Stimulated activated CD8-positive, alpha-beta memory T cell treated with anti-CD3 and anti-CD28 coated beads, Interleukin-7, amount 100 ng/mL, for 48 hours (primary cell): ENCODE data around the gene FAM210B.
"Not testable (repeated sequence)": the region's sequence is repeated elsewhere in the genome, so short reads cannot be mapped to it uniquely, and the experiment has no call there.

ENCODE experiments used
- DNase-seq, 2 donors: peaks; one replicate each; pipeline ENCODE4 v3.0.0-alpha.2; 2020; ENCODE audit warnings: low read depth in 1 of 2; ENCODE audit errors: extremely low read depth in 1 of 2

Gene FAM210B

DNA sequence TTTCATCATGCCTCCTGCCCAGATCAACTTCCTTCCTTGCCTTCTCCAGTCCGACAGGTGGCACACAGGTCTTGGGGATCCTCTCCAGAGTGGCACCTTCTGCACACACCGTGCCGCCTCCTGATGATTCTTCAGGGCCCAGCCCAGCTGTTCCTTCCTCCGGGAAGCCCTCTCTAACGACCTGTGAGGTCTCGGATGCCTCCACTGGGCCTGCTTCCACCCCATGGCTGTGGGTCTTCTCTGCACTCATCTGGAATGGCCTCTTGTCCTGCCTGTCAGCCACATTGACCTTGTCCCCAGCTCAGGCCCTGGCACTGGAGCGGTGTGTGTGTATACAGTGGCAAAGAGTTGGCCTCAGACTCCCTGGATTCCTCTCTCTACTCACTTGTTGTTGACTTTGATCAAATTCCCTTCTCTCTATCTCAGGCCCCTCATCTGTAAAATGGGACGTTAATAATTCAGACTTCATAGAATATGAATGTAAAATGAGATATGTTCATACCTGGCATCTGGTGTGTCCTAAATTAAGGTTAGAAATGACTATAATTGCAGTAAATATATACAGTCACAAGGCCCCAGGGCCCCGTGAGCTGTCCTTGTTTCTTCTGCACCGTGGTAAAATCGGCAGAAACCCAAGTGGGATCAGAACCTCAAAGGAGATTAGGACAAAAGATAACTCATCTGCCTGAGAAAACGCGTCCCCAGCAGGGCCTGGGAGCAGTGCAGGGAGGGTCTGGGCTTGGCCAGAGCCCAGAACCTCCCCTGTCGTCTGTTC, 1.5 kb downstream of the FAM210B start:
- DNase-seq = no peak

DNA sequence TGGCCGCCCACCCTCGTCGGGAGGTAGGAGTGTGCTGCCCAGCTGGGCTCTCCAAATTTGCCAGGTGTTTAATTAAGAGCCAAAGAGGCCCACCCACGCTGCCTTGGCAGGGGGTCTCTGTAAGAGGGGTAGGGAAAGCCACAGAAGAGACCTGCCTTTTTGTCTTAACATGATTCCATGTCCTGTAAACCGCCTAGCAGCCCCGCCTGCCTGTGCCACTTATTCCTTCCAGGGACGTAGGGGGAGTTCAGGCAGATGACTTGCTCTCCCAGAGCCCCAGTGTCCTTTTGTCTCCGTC, 2.1 kb downstream of the FAM210B start:
- DNase-seq = no peak

DNA sequence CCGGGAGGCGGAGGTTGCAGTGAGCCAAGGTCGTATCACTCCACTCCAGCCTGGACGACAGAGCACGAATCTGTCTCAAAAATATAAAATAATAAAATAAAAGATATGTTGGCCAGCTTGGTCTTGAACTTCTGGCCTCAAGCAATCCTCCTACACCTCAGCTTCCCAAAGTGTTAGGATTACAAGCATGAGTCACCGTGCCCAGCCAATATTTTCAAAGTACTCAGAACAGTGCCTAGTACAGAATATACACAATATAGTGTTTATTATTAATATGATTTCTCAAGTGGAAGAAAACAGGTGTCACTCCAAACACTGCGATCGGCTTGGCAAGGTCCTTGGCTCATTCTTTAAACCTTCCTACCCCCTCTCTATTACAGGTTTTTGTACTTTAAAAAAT, 3.1 kb downstream of the FAM210B start:
- DNase-seq = no peak

DNA sequence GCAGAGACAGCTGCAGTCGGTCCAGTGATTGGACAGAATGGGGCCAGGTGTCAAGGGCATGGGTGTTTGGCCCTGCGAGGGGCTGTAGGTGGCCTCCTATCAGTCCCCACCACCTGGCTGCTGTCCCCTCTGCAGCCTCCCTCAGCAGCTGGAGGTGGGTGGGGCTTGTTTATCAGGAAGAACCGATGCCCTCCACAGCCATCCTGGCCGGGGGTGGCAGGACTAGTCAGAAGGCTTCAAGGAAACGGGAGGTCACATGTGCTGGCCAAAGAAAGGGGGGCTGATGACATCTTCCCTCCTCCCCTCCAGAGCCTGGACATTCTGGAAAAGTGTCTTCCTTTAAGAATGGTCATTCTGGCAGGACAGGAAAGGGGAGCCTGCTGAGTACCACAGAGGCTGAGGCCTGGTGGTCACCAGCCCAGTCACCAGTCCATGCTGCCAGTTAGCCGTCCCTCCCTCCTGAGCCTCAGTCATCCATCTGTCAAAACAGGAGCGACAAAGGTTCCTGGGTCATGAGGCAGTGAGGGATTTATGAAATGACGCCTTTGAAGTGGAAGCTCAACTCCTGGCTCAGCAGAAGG, 4.1 kb downstream of the FAM210B start:
- DNase-seq = no peak

DNA sequence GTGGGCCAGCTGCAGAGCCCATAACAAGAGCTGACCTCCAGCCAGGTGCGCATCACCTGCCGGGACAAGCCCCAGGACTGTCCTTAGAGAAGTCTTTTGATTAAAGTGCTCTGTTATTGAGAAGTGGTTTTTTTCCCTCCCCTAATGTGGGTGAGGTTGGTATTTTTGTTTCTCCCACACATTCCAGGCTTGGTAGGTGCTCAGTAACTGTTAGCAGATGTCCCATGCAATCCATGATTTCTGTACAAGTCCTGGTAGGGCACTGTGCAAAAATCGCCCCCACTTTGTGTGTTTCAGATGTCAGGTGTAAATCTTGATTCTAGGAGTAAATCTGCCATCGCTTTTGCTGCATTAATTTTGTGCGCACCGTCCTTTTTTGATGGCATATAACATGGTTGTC, 4.7 kb downstream of the FAM210B start:
- no peak for DNase-seq

DNA sequence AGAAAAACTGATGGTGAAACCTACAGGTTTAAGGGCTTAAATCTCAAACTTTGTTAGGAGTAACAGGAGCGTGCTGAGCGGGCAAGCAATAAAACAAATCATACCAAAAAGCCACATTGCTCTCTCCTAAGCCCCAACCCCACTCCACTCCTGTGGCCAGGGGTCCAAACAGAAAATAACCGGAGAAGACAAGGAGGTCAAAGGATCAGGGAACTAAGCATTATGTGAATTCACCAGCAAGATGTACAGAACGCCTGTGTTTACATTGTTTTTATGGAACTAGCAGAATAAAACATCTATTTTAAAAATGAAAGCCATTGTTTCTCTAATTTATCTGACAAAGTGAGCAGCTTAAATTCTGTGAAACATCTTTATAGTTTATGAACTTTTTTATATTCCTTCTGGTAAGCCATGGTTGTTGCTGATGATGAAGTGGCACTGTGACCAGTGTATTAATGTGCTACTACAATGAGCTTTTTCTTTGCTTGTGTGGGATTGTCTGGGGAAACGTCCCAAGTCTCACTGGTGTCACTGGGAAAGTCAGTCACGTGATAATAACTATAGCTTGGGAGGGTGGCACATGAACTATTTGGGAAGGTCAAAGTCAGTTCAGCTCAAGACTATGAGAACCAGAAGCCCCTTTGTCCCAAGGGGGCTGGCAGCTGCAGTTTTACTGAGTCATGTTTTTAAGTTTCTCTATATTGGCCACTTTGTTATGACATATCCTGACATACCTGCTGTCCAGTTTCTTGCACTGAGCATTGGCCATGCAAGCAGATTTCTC, 9.8 kb downstream of the FAM210B start:
- DNase-seq = no peak

DNA sequence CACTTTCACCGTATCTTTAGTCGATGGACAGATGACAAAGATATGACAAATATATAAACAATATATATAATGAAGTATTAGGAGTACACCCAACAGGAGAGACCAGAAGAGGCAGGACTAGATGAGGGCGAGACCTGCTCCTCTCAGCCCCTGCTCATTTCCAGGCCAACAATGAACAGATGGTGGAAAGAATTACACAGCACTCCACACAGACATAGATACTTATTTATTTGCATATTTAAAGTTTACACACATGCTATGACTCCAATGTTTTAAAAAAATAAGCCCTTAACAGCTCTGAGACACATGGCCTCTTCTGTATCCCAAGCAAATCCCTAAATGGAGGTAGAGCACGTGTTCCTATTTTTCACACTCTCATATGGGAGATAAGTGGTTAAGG, 10.4 kb downstream of the FAM210B start:
- DNase-seq = no peak

DNA sequence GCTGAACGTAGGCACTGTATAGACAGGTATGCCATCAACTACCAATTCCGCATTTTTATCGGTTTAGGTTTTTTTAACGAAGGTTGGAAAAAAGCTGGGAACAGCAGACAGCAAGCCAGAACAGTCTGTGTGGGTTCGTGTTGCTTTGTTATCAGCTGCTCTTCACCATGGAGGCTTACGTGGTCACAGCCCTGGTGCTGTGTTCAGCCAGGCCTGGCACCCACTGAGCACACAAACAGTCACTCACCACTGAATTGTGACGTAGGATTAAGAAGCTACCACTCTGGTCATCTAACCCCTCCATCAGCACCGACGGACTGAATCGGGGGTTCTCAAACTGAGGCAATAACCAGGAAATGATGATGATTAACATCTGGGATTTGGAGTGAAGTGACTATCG, 13.2 kb downstream of the FAM210B start:
- no peak for DNase-seq

DNA sequence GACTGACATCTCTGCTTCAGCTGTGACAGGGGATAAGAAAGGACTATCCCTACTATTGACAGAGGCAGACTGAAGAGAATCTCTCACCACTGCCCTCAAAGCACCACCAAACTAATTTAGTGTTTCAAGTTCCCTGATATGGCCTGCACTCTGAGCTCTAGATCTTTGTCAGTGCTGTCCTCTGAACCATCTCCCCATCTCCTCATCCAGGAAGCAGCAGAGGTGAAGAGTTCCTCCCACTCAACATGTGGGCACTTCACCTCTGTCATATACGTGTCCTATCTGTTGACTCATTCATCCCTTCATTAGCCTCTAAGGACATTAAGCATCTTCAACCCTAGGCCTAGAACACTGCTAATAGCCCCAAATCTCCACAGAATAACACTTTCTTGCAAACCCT, 14.1 kb downstream of the FAM210B start:
- no peak for DNase-seq

DNA sequence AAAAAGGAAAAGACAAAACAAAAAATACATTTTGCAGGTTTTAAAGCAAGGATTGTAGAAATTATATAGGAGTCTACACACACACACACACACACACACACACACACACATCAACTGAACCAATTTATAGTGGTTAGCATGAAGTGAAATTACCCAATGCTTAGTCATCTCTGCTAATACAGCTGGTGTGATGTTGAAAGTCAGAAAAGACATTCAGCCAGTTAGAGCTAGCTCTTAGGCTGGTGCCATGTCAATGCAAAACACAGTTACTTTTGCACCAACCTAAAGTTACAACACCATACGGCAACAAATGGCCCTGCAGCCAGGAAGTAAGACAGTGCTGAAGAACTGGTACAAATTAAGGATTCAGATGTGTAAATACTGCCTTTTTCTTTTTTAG, 15.2 kb downstream of the FAM210B start:
- no peak for DNase-seq

DNA sequence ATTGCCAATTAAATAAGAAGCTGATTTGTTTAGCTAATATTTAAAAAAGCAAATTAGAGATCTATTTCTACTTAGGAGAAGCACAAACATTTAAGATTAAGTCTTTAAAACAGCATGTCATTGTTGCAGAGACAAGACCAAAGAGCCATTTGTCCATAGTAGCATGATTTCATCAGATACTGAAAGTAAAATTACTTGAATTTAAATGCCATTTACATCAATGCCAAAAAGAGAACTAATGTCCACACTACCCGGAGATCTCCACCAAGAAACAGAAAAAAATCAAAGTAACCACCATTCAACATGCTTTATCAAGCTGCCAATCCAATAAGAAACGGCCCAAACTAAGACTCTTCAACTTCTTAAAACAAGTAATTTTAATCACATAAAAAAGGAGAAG, 17.6 kb downstream of the FAM210B start:
- DNase-seq = no peak

DNA sequence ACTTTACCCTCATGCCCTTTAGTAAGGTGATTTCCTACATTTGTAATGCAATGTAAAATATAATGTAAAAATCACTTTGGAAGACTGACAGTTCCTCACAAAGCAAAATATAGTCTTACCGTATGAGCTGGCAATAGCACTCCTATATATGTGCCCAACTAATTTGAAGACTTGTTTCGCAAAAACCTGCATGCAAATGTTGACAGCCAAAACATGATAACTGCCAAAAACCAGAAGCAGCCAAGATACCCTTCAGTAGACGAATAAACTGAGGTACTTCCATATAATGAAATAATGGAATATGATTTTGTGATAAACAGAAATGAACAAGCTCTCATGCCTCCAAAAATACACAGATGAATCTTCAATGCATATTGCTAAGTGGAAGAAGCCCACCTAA, 19.6 kb downstream of the FAM210B start:
- DNase-seq = no peak

DNA sequence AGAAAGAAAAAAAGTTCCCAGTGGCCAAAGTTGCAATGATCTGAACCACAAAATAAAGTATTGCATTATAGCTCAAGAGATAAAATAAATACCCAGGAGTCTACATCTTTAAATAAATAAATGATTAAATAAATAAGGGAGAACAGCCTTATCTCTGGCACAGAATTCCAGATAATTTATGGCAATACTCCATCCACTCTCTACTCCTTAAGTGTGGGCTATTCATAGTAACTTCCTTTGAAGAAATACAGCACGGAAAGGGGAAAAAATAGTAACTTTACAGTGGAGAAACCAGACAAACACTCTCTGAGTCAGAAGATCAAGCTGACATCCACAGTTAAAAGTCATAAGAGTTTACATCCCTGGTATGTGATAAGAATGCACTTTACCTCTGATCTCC, 21.6 kb downstream of the FAM210B start:
- no peak for DNase-seq

DNA sequence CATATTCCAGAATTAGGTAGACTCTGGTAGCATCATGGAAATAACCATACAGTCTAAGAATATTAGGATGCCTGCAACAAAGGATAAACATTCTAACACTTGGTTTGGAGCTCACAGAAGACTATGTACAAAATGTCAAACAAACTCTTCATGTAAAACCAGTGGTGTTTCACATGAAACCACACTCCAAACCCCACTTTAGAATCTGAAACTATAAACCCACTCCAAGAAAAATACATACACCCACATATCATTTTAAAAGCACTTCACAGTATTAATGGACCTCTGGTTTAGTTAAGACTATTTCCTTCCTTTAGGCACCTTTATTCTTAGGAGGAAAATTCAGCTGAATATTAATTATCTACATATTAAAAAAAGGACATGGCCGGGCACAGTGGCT, 22.7 kb downstream of the FAM210B start:
- DNase-seq = no peak

DNA sequence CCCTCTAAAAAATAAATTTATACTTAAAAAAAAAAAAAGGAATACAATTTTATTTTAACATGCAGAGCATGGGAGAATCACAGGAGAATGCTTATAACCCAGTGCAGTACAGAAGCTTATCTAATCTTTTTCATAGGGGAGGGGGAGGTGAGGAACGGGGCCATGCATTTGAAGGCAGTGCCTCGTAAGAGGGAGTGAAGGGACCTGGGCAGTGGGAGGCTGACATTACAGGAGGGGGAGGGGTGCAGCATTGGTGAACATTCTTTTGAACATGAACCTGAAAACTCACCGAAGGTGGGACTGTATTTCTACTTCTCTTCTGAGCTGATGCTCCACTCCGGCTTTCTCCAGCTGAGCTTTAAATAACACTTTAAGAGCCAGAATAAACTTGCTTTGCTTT, 23.9 kb downstream of the FAM210B start:
- DNase-seq = no peak

DNA sequence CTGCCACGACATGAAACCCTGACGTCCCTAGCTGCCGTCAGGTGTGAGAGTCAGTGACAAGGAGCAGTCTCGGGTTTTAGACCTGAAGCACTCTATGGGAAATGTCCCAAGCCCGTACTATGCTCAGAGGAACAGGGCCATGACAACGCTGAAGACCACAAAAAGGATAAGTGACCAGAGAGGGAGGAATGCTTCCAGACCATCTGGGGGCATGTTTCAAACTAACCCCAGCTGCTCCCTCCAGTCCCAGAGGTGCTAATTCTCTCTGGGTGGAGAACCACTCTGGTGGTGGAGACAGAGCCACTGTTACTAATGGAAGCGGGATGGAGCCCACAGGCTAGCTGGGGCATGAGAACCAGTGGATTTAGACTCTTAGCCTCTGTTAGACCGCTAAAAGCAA, 24.6 kb downstream of the FAM210B start:
- DNase-seq = no peak

DNA sequence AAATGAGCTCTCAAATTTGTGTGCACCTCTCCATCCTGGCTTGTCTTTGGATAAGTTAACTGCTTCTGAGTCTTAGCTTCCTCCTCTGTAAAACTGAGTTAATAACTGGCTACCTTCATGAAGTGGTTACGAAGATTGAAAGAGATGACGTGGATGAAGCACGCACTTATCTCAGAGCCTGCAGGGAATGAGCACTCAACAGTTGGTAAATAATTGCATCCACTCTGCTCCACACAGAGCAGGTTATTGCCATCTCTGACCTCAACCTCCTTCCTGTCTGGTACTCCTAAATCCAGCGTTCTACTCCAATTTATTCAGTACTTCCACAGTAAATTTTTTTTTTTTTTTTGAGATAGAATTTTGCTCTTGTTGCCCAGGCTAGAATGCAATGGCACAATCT, 26.4 kb downstream of the FAM210B start:
- DNase-seq = no peak

DNA sequence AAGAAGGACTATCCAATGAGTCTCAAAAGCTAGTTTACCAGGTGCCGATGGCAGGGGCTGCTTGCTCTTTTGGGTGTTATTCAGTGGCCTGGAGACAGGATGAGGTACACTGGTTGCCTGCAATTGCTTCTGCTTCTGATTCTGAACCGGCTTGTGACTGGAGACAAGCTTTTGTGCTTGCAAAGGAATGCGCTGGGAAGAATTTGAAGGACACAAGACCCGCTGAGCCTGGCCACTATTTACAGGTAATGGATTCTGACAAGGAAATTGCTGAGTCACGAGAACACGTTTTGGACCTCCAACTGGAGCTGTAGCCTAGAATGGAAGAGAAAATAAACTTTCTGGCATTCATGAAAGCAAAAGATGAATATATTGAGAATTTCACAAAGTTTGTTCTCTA, 27.4 kb downstream of the FAM210B start:
- DNase-seq = no peak

DNA sequence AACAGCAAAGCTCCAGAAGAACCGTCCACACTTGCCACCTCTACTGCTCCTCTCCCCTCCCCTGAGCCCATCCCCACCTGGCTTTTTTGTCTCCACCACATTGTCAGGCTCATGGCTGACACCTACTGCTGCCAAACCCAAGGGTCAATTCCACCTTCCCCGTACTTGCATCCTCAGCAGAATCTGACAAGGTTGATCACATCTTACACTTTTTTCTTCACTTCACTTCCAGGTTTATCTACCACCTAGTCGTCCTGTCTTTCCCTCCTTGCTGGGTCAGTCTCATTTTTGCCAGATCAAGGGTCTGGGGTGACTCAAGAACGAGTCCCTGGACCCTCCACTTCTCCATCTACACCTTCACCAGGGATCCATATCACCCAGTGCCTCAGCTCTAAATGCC, 30.1 kb downstream of the FAM210B start:
- no peak for DNase-seq

DNA sequence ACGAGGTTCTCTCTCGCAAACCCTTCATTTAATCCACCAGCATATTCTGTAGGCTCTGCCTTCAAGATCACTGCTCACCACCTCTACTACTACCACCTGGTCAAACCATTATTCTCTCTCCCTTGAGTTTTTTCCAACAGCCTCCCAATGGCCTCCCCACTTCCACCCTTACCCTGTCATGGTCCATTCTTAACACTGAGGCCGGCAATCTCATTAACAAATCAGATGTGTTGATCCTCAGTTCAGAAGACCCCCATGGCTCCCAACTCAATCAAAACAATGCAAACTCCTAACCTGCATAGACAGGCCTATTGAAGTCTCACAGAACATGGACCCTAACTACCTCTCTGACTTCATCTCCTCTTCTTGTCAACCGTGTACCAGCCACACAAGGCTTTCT, 31.0 kb downstream of the FAM210B start:
- no peak for DNase-seq

DNA sequence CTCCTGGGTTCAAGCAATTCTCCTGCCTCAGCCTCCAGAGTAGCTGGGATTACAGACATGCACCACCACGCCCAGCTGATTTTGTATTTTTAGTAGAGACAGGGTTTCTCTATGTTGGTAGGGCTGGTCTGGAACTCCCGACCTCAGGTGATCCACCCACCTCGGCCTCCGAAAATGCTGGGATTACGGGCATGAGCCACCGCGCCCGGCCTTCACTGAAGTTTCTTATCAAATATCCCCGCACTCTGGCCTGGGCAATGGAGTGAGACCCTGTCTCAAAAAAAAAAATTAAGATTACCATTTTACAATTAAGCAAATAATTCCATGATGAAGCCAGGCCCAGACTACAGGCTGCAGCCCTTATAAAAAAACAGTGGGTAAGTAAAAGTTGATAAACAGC, 31.6 kb downstream of the FAM210B start:
- DNase-seq = not testable (repeated sequence)

DNA sequence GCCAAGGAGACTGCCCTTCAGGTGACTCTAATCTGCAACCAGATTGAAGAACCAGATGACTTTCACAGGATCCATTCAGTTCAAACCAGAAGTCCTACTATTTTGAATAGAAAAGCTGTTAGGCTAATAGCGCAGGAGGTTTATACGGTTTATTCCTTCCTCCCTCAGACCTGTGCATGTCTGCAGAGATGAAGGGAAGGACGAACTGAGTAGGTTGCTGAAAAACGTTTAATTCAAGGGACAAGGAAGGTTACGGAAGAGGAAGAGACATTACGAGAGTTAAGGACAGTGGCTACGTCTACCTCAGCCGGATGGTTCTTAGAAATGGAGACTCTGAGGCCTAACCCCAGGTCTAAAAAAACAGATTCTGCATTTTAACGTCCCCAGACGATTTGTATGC, 32.3 kb downstream of the FAM210B start:
- no peak for DNase-seq
